Lung (tissue), 12 donors: Measurements from ENCODE around the gene DNAJC5G. TPM values are rescaled to one million over a fixed set of nuclear protein-coding genes. Genes with fewer than 3 reads are reported as not detected.

Source experiments
- ATAC-seq: fragments of 200-7000 bp; cut with Tn5 transposase; one replicate; pipeline ENCODE4 v1.9.1; 2020; ENCODE audit warnings: moderate number of reproducible peaks; ENCODE audit not compliant: insufficient read depth, low FRiP score
- DNase-seq, 3 donors: peaks; one replicate each; pipeline ENCODE4 v3.0.0-alpha.2; 2013 to 2017
- H3K27ac ChIP-seq, 2 donors: one replicate each; pipeline ENCODE4 v1.5.1; 2013; ENCODE audit warnings: mild to moderate bottlenecking in 2 of 2, moderate library complexity in 2 of 2, control low read depth in 1 of 2, inconsistent platforms in 1 of 2, low read depth in 1 of 2, low read length in 1 of 2
- H3K27me3 ChIP-seq, 3 donors: one replicate each; pipeline ENCODE4 v1.5.1; 2013; ENCODE audit warnings: low read length in 2 of 3; ENCODE audit not compliant: control insufficient read depth in 3 of 3, insufficient read depth in 3 of 3
- H3K36me3 ChIP-seq, 4 donors: one replicate each; pipeline ENCODE4 v1.5.1; 2013; ENCODE audit warnings: low read length in 4 of 4, mild to moderate bottlenecking in 1 of 4, moderate library complexity in 1 of 4; ENCODE audit not compliant: control insufficient read depth in 4 of 4, insufficient read depth in 4 of 4
- H3K4me1 ChIP-seq, 5 donors: one replicate each; pipeline ENCODE4 v1.5.1; 2013; ENCODE audit warnings: low read length in 5 of 5, mild to moderate bottlenecking in 2 of 5, moderate library complexity in 1 of 5; ENCODE audit not compliant: control insufficient read depth in 5 of 5, insufficient read depth in 5 of 5
- H3K4me3 ChIP-seq: one replicate; pipeline ENCODE4 v1.5.1; 2013; ENCODE audit warnings: mild to moderate bottlenecking, control low read depth, moderate library complexity
- H3K9ac ChIP-seq, 2 donors: one replicate each; pipeline ENCODE4 v1.5.1; 2013; ENCODE audit warnings: low read length in 2 of 2, control low read depth in 1 of 2; ENCODE audit not compliant: insufficient read depth in 1 of 2
- H3K9me3 ChIP-seq, 4 donors: one replicate each; pipeline ENCODE4 v1.5.1; 2013; ENCODE audit warnings: low read length in 3 of 4, mild to moderate bottlenecking in 1 of 4, moderate library complexity in 1 of 4; ENCODE audit not compliant: control insufficient read depth in 4 of 4, insufficient read depth in 3 of 4
- WGBS, 2 donors: extraction: QIAGEN DNeasy Blood & Tissue Kit; methylation state at CpG; one replicate each; pipeline ENCODE4 v1.1.7; 2013; 5-methylcytosine and 5-hydroxymethylcytosine counted together
- polyA plus RNA-seq, 2 donors: library from polyadenylated mRNA; stranded (reverse); fragments of 200-250 nt; gene quantifications; one replicate each; pipeline ENCODE4 v1.2.1, GENCODE V29; 2013
- total RNA-seq, 2 donors: library from RNA; depleted of rRNA in 1 of 2; stranded (reverse); fragments of >200 nt in 1 of 2; gene quantifications; one replicate each; pipeline ENCODE4 v1.2.1, GENCODE V29; 2014 to 2021
- TF ChIP-seq, protein P1 (sequence below): IDR thresholded peaks from 2 replicates; pipeline ENCODE4 v1.5.1; 2012; ENCODE audit warnings: mild to moderate bottlenecking; ENCODE audit errors: control extremely low read depth, extremely low read depth
- donor health status: control.
- donor health status: control.
- donor health status: Bipolar disorder and iron deficiency.
- donor health status: healthy.
- donor health status: DM: yes; HTN: yes; CAD: no.

The DNAJC5G gene
- total and polyA plus RNA-seq, 4 donors, result not detected

DNA sequence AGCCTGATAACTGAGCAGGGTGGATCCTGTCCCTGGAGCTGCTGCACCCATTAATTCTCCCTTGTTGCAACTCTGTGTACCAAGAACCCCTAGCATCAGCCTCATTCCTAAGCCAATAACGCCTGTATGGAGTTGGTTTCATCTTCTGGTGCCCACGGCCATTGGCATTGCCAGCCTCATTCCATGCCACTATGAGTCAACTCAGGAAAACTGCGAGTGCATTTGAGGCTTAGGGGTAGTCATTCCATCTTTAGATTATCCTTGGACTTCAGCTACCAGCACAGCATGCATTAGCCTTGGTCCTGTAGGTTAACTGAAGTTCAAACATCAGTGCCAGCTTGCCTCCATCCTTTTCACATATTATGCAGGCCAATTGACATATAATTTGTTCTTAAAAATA lies 5.6 kb downstream of the DNAJC5G start:
- ATAC-seq (no peak), DNase-seq (no peak)
- Histone ChIP-seq H3K9ac (no peak overlapping the region), H3K27ac (peak overlapping the region in 1 of 2 donors; percentile 86), H3K9me3 (no peaks in the 10 kb centered on the region), H3K4me3 (no peak overlapping the region), H3K27me3 (peaks cover 0 to 14% (median 10%) of the 10 kb centered on the region in 3 donors), H3K4me1 (peaks cover 0 to 9% (median 0%) of the 10 kb centered on the region in 5 donors), H3K36me3 (no peaks in the 10 kb centered on the region)
- TF ChIP-seq, protein P1, sequence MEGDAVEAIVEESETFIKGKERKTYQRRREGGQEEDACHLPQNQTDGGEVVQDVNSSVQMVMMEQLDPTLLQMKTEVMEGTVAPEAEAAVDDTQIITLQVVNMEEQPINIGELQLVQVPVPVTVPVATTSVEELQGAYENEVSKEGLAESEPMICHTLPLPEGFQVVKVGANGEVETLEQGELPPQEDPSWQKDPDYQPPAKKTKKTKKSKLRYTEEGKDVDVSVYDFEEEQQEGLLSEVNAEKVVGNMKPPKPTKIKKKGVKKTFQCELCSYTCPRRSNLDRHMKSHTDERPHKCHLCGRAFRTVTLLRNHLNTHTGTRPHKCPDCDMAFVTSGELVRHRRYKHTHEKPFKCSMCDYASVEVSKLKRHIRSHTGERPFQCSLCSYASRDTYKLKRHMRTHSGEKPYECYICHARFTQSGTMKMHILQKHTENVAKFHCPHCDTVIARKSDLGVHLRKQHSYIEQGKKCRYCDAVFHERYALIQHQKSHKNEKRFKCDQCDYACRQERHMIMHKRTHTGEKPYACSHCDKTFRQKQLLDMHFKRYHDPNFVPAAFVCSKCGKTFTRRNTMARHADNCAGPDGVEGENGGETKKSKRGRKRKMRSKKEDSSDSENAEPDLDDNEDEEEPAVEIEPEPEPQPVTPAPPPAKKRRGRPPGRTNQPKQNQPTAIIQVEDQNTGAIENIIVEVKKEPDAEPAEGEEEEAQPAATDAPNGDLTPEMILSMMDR, result no peak
- 78 to 83% methylated on average over 3 of the region's 3 CpGs for WGBS, 2 donors

GRCh38 chr2:27281442-27281841 lies 6.2 kb downstream of the DNAJC5G start:
- TF ChIP-seq, protein P1, result no peak
- Histone ChIP-seq H3K27me3 (peaks cover 0 to 12% (median 10%) of the 10 kb centered on the region in 3 donors), H3K27ac (peak overlapping the region in 1 of 2 donors; percentile 86), H3K4me3 (no peak overlapping the region), H3K36me3 (no peaks in the 10 kb centered on the region), H3K9me3 (no peaks in the 10 kb centered on the region), H3K4me1 (peaks cover 0 to 9% (median 0%) of the 10 kb centered on the region in 5 donors), H3K9ac (no peak overlapping the region)
- DNase-seq (no peak), ATAC-seq (no peak)
- WGBS, 2 donors, result 75 to 80% methylated on average over 3 of the region's 3 CpGs

GRCh38 chr2:27281855-27282559 lies 6.8 kb downstream of the DNAJC5G start, which contains the start of gene TRIM54:
TSS of gene TRIM54 (plus strand) at chr2:27282429. CDS start at chr2:27282732, 303 bp downstream.
- Histone ChIP-seq H3K4me3 (no peak within 1 kb of the TSS), H3K4me1 (peaks cover 0 to 9% (median 0%) of the 10 kb centered on the region in 5 donors), H3K36me3 (no peaks in the 10 kb centered on the region), H3K27ac (peak within 1 kb of the TSS in 1 of 2 donors; percentile 86), H3K27me3 (peaks cover 0 to 10% (median 10%) of the 10 kb centered on the region in 3 donors), H3K9ac (no peak within 1 kb of the TSS), H3K9me3 (no peaks in the 10 kb centered on the region)
- WGBS, 2 donors, result 76 to 88% methylated on average over 5 of the region's 5 CpGs
- DNase-seq, result no peak
- ATAC-seq, result no peak
- TF ChIP-seq, protein P1, result no peak
